SK-N-SH (cell line): ENCODE data around the gene RPS6KA2.

Experiments used
- EP300 ChIP-seq, 2 experiments: IDR thresholded peaks; 2 replicates each; pipeline versions ENCODE4 v1.4.0 to v1.6.1; 2012; ENCODE audit warnings: borderline replicate concordance in 1 of 2, low read depth in 1 of 2, low read length in 1 of 2
- FOXM1 ChIP-seq: IDR thresholded peaks from 2 replicates; pipeline ENCODE4 v1.4.0; 2012; ENCODE audit warnings: low read depth, mild to moderate bottlenecking
- GATA2 ChIP-seq: sonication (generic); formaldehyde crosslinking; IDR thresholded peaks from 2 replicates; pipeline ENCODE4 v1.5.0; 2020; ENCODE audit warnings: mild to moderate bottlenecking, missing genetic modification reagents
- NFIC ChIP-seq: IDR thresholded peaks from 2 replicates; pipeline ENCODE4 v1.4.0; 2012; ENCODE audit warnings: borderline replicate concordance
- POLR2AphosphoS5 ChIP-seq: IDR thresholded peaks from 2 replicates; pipeline ENCODE4 v1.6.1; 2012; ENCODE audit warnings: low read depth, low read length
- YY1 ChIP-seq: IDR thresholded peaks from 2 replicates; pipeline ENCODE4 v1.4.0; 2012; ENCODE audit warnings: low read depth, mild to moderate bottlenecking
- TF ChIP-seq, protein P1 (sequence below): fragments of 200-600 bp; sonication (generic); IDR thresholded peaks from 2 replicates; pipeline ENCODE4 v1.6.1; 2017; ENCODE audit warnings: antibody characterized with exemption, mild to moderate bottlenecking, moderate library complexity
- TF ChIP-seq, protein P2 (sequence below): IDR thresholded peaks from 2 replicates; pipeline ENCODE4 v1.6.1; 2012; ENCODE audit warnings: mild to moderate bottlenecking, low read depth, low read length, moderate library complexity
- TF ChIP-seq, protein P3 (sequence below): fragments of 150-350 bp; IDR thresholded peaks from 2 replicates; pipeline ENCODE4 v1.6.1; 2017; ENCODE audit warnings: antibody characterized with exemption, low read length, low read depth, borderline replicate concordance

DNA sequence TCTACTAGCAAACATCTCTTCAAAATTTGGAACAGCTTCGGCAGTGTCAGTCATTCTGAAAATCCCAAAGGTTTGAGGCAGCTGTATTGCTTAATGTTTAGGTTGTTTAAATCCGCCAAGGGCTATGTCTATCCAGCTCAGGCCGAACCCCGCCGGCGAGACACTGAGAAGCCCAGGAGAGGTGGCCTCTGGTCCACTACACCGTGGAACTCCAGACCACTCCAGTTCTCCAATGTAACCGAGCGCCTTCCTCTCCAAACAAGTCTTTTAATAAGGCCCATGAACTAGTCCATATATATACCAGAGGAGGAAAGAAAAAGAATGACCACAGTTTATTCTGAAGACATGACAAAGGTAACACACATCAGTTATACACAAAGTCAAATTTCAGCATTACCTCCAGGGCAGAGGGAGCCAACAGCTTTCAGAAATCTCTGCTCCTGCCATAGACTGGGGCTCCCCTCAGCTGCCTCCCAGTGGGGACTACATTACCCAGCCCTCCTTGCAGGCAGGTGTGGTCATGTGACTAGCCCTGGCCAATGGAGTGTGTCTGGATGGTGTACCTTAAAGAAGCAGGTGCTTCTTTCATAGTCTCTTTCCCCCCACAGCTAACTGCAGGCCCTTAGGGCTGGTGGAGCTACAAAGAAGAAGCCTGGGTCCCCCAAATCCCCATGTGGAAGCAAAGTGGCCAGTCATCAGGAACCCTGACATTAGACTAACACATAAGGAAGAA is 40.5 kb downstream of the RPS6KA2 start, which contains the start of gene RAMACL:
- no peak for TF ChIP-seq YY1
- no peak for TF ChIP-seq FOXM1
- TF ChIP-seq, protein P1, sequence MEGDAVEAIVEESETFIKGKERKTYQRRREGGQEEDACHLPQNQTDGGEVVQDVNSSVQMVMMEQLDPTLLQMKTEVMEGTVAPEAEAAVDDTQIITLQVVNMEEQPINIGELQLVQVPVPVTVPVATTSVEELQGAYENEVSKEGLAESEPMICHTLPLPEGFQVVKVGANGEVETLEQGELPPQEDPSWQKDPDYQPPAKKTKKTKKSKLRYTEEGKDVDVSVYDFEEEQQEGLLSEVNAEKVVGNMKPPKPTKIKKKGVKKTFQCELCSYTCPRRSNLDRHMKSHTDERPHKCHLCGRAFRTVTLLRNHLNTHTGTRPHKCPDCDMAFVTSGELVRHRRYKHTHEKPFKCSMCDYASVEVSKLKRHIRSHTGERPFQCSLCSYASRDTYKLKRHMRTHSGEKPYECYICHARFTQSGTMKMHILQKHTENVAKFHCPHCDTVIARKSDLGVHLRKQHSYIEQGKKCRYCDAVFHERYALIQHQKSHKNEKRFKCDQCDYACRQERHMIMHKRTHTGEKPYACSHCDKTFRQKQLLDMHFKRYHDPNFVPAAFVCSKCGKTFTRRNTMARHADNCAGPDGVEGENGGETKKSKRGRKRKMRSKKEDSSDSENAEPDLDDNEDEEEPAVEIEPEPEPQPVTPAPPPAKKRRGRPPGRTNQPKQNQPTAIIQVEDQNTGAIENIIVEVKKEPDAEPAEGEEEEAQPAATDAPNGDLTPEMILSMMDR, result no peak
- no peak for TF ChIP-seq POLR2AphosphoS5
- TF ChIP-seq, protein P2, sequence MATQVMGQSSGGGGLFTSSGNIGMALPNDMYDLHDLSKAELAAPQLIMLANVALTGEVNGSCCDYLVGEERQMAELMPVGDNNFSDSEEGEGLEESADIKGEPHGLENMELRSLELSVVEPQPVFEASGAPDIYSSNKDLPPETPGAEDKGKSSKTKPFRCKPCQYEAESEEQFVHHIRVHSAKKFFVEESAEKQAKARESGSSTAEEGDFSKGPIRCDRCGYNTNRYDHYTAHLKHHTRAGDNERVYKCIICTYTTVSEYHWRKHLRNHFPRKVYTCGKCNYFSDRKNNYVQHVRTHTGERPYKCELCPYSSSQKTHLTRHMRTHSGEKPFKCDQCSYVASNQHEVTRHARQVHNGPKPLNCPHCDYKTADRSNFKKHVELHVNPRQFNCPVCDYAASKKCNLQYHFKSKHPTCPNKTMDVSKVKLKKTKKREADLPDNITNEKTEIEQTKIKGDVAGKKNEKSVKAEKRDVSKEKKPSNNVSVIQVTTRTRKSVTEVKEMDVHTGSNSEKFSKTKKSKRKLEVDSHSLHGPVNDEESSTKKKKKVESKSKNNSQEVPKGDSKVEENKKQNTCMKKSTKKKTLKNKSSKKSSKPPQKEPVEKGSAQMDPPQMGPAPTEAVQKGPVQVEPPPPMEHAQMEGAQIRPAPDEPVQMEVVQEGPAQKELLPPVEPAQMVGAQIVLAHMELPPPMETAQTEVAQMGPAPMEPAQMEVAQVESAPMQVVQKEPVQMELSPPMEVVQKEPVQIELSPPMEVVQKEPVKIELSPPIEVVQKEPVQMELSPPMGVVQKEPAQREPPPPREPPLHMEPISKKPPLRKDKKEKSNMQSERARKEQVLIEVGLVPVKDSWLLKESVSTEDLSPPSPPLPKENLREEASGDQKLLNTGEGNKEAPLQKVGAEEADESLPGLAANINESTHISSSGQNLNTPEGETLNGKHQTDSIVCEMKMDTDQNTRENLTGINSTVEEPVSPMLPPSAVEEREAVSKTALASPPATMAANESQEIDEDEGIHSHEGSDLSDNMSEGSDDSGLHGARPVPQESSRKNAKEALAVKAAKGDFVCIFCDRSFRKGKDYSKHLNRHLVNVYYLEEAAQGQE, result no peak
- TF ChIP-seq NFIC, result no peak
- TF ChIP-seq GATA2 (CRISPR knock-in tag), result no peak
- no peak for TF ChIP-seq EP300 (IDR thresholded peaks at IDR 0.05; ENCODE audit: borderline replicate concordance in 1 of 2, low read depth in 1 of 2, low read length in 1 of 2)
- TF ChIP-seq, protein P3, sequence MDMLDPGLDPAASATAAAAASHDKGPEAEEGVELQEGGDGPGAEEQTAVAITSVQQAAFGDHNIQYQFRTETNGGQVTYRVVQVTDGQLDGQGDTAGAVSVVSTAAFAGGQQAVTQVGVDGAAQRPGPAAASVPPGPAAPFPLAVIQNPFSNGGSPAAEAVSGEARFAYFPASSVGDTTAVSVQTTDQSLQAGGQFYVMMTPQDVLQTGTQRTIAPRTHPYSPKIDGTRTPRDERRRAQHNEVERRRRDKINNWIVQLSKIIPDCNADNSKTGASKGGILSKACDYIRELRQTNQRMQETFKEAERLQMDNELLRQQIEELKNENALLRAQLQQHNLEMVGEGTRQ, result no peak
